Upper lobe of left lung (tissue), 6 donors: ENCODE data around the gene TPRA1. TPM values are rescaled to one million over a fixed set of nuclear protein-coding genes. Genes with fewer than 3 reads are reported as not detected.
"Not testable (repeated sequence)": the region's sequence is repeated elsewhere in the genome, so short reads cannot be mapped to it uniquely, and the experiment has no call there.

Experiments
- ATAC-seq, 2 donors: fragments of 200-7000 bp; cut with Tn5 transposase; one replicate each; pipeline ENCODE4 v1.9.1; 2022; ENCODE audit warnings: mild to moderate bottlenecking in 2 of 2, moderate library complexity in 2 of 2; ENCODE audit not compliant: low FRiP score in 2 of 2
- DNase-seq, 2 donors: peaks; one replicate each; pipeline ENCODE4 v3.0.0-alpha.2; 2019 to 2020
- H3K27ac ChIP-seq, 4 donors: fragments of 200-600 bp; sonication (generic); one replicate each; pipeline ENCODE4 v1.5.1; 2016 to 2019
- H3K27me3 ChIP-seq, 4 donors: fragments of 200-600 bp; sonication (generic); one replicate each; pipeline ENCODE4 v1.5.1; 2017 to 2019
- H3K36me3 ChIP-seq, 4 donors: fragments of 200-600 bp; sonication (generic); one replicate each; pipeline ENCODE4 v1.5.1; 2016 to 2019
- H3K4me1 ChIP-seq, 4 donors: fragments of 200-600 bp; sonication (generic); one replicate each; pipeline ENCODE4 v1.5.1; 2018 to 2019
- H3K4me3 ChIP-seq, 4 donors: fragments of 200-600 bp; sonication (generic); one replicate each; pipeline ENCODE4 v1.5.1; 2017 to 2019; ENCODE audit warnings: mild to moderate bottlenecking in 2 of 4, moderate library complexity in 1 of 4
- H3K9me3 ChIP-seq, 4 donors: fragments of 200-600 bp; sonication (generic); one replicate each; pipeline ENCODE4 v1.5.1; 2018 to 2019
- EP300 ChIP-seq, 4 donors: sonication (generic); formaldehyde crosslinking; IDR thresholded peaks; one replicate each; pipeline ENCODE4 v1.5.1; 2017; ENCODE audit warnings: antibody characterized with exemption in 4 of 4, control low read depth in 2 of 4
- POLR2A ChIP-seq, 4 donors: fragments of 450-650 bp; IDR thresholded peaks; one replicate each; pipeline ENCODE4 v1.5.1; 2016 to 2017; ENCODE audit warnings: antibody characterized with exemption in 4 of 4, mild to moderate bottlenecking in 2 of 4
- POLR2AphosphoS5 ChIP-seq, 2 donors: sonication (generic); formaldehyde crosslinking; IDR thresholded peaks; one replicate each; pipeline ENCODE4 v1.5.1; 2017; ENCODE audit warnings: antibody characterized with exemption in 2 of 2
- WGBS, 2 donors: methylation state at CpG; one replicate each; pipeline ENCODE4 v1.1.5; 2017 to 2018; 5-methylcytosine and 5-hydroxymethylcytosine counted together
- total RNA-seq, 6 donors: library from RNA; depleted of rRNA in 4 of 6; stranded (reverse); fragments of >200 nt in 4 of 6; gene quantifications; one replicate each; pipeline versions ENCODE4 v1.1.0 to v1.2.1, GENCODE V29; 2016 to 2021
- TF ChIP-seq, protein P1 (sequence below), 6 experiments: fragments of 450-650 bp in 4 of 6; fragments of 200-600 bp in 2 of 6; sonication (generic) in 2 of 6; IDR thresholded peaks; one replicate each; pipeline ENCODE4 v1.5.1; 2016 to 2019; ENCODE audit warnings: antibody characterized with exemption in 6 of 6
- donor health status: DM: no; HTN: no; CAD: no; lungs with moderate emphysema.
- donor health status: DM: no; HTN: yes; CAD: no; lungs with severe emphysema.

The TPRA1 gene
- total RNA-seq, 6 donors from 2014 or later = 16.8 to 44.4 (median 40.3) TPM

GRCh38 chr3:127534564-127534963, 56.0 kb downstream of the TPRA1 start:
- DNase-seq = no peak
- no peak for TF ChIP-seq POLR2A (IDR thresholded peaks at IDR 0.05)
- no peak for TF ChIP-seq POLR2AphosphoS5 (IDR thresholded peaks at IDR 0.05)
- TF ChIP-seq, protein P1, sequence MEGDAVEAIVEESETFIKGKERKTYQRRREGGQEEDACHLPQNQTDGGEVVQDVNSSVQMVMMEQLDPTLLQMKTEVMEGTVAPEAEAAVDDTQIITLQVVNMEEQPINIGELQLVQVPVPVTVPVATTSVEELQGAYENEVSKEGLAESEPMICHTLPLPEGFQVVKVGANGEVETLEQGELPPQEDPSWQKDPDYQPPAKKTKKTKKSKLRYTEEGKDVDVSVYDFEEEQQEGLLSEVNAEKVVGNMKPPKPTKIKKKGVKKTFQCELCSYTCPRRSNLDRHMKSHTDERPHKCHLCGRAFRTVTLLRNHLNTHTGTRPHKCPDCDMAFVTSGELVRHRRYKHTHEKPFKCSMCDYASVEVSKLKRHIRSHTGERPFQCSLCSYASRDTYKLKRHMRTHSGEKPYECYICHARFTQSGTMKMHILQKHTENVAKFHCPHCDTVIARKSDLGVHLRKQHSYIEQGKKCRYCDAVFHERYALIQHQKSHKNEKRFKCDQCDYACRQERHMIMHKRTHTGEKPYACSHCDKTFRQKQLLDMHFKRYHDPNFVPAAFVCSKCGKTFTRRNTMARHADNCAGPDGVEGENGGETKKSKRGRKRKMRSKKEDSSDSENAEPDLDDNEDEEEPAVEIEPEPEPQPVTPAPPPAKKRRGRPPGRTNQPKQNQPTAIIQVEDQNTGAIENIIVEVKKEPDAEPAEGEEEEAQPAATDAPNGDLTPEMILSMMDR (IDR thresholded peaks at IDR 0.05) = no peak
- no peak for TF ChIP-seq EP300 (IDR thresholded peaks at IDR 0.05)

DNA sequence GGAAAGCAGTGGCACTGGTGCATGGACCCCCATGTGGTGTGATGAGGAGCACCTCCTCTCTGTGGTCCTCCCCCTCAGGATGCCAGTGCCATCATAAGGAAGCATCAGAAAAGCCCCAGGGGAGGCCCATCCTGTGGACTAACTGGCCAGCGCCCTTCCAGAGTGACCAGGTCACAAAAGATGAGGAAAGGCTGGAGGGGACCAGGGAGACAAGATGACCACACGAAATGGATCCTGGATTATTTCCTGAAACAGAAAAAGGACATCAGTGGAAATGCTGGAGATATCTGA, 56.4 kb downstream of the TPRA1 start:
- Histone ChIP-seq H3K4me1 (no peaks in the 10 kb centered on the region), H3K27ac (no peak overlapping the region), H3K9me3 (no peaks in the 10 kb centered on the region), H3K4me3 (no peak overlapping the region), H3K36me3 (no peaks in the 10 kb centered on the region), H3K27me3 (no peaks in the 10 kb centered on the region)
- 63 to 87% methylated on average over 2 of the region's 2 CpGs for WGBS, 2 donors
- no peak for TF ChIP-seq EP300 (IDR thresholded peaks at IDR 0.05)
- TF ChIP-seq POLR2A (IDR thresholded peaks at IDR 0.05) = no peak
- DNase-seq = no peak
- ATAC-seq = no peak

More at GRCh38 chr3:127534564-127534963, 56.0 kb downstream of the TPRA1 start:
- no peak for ATAC-seq
- no peaks in the 10 kb centered on the region for H3K36me3 ChIP-seq
- no peaks in the 10 kb centered on the region for H3K27me3 ChIP-seq
- H3K27ac ChIP-seq = no peak overlapping the region
- no peak overlapping the region for H3K4me3 ChIP-seq
- no peaks in the 10 kb centered on the region for H3K9me3 ChIP-seq
- 79 to 87% methylated on average over 11 of the region's 11 CpGs for WGBS, 2 donors
- no peaks in the 10 kb centered on the region for H3K4me1 ChIP-seq

GRCh38 chr3:127532561-127533203, 57.9 kb downstream of the TPRA1 start:
- Histone ChIP-seq H3K4me3 (no peak overlapping the region), H3K36me3 (no peaks in the 10 kb centered on the region), H3K4me1 (no peaks in the 10 kb centered on the region), H3K27me3 (no peaks in the 10 kb centered on the region), H3K27ac (no peak overlapping the region), H3K9me3 (no peaks in the 10 kb centered on the region)
- DNase-seq = no peak
- 86 to 91% methylated on average over 6 to 7 of the region's 7 CpGs for WGBS, 2 donors
- ATAC-seq = no peak
- TF ChIP-seq, protein P1 (IDR thresholded peaks at IDR 0.05) = no peak
- no peak for TF ChIP-seq POLR2AphosphoS5 (IDR thresholded peaks at IDR 0.05)
- no peak for TF ChIP-seq POLR2A (IDR thresholded peaks at IDR 0.05)
- TF ChIP-seq EP300 (IDR thresholded peaks at IDR 0.05) = no peak

- H3K4me3 ChIP-seq = no peak overlapping the region
- DNase-seq = no peak
- no peaks in the 10 kb centered on the region for H3K4me1 ChIP-seq
- TF ChIP-seq, protein P1 (IDR thresholded peaks at IDR 0.05) = no peak
- no peak for TF ChIP-seq POLR2A (IDR thresholded peaks at IDR 0.05)
- TF ChIP-seq POLR2AphosphoS5 (IDR thresholded peaks at IDR 0.05) = no peak
- H3K27ac ChIP-seq = no peak overlapping the region
- no peaks in the 10 kb centered on the region for H3K36me3 ChIP-seq
- 79 to 100% methylated on average over 2 of the region's 2 CpGs for WGBS, 2 donors
- H3K27me3 ChIP-seq = no peaks in the 10 kb centered on the region
- ATAC-seq = no peak
- no peaks in the 10 kb centered on the region for H3K9me3 ChIP-seq
These were observed 58.7 kb downstream of the TPRA1 start for GRCh38 chr3:127531821-127532220.

GRCh38 chr3:127530863-127531262, 59.7 kb downstream of the TPRA1 start:
- not testable (repeated sequence) for H3K4me1 ChIP-seq, ATAC-seq, H3K4me3 ChIP-seq, H3K27me3 ChIP-seq, H3K9me3 ChIP-seq, DNase-seq, H3K36me3 ChIP-seq, H3K27ac ChIP-seq
- 93 to 95% methylated on average over 7 of the region's 7 CpGs for WGBS, 2 donors
